Lung microvascular endothelial cell (primary cell): Measurements from ENCODE around the gene KRT82. TPM values are rescaled to one million over a fixed set of nuclear protein-coding genes. Genes with fewer than 3 reads are reported as not detected.

Experiments
- DNase-seq, 2 donors: peaks; one replicate each; pipeline versions ENCODE4 v3.0.0 to v3.0.0-alpha.2; 2010; ENCODE audit warnings: low read depth in 2 of 2
- total RNA-seq: library from RNA; depleted of rRNA; stranded (reverse); fragments of >200 nt; gene quantifications from 2 replicates; pipeline ENCODE4 v1.2.1, GENCODE V29; 2014

The KRT82 gene
- total RNA-seq, 1 donor from 2014 or later: not detected

DNA sequence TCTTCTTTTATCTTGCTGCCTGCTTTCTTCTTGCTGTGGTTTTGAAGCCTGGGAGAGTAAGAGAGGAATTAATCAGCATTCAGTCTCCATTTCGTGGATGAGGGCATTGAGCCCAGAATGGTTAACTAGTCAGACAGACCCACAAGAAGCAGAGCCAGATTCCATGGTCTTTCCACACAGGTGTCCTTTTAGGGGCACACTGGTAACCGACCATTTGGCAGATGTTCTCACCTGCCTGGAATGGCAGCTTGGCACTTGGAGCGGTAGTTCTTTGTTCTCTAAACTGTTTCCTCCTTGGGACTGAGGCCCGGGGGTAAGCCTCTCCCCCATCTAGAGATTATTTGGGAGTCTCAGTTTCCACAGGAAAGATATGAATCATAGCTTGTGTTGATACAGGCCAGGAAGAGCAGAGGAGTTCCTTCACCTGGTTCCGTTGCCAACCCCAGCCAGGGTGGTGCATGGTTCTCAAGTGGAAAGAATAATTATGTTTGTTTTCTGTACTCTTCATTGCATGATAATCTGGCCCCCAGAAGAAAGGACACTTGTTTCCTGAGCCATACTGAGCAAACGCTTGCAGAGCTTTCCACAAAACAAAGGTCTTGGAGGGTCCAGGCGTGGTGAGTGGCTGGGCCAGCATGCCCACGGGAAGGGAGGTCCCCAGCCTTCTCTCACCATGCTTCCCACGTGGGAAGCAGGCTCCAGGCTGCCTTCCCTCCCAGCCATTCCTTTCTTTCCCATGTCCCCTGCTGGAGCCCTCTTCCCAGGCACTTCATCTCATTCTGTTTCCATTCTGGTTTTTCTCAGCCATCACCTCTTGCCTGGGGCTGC is 30.1 kb upstream of the KRT82 start:
- peak in 1 of 2 donors; percentile 27 for DNase-seq

DNA sequence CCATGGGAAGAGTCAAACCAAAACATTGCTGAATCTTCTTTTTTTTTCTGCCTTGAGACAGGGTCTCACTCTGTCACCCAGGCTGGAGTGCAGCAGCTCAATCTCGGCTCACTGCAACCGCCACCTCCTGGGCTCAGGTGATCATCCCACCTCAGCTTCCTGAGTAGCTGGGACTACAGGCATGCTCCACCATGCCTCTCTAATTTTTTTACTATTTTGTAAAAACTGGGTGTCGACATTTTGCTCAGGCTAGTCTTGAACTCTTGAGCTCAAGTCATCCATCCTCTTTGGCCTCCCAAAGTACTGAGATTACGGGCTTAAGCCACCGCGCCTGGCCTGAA is 29.5 kb upstream of the KRT82 start:
- no peak for DNase-seq

DNA sequence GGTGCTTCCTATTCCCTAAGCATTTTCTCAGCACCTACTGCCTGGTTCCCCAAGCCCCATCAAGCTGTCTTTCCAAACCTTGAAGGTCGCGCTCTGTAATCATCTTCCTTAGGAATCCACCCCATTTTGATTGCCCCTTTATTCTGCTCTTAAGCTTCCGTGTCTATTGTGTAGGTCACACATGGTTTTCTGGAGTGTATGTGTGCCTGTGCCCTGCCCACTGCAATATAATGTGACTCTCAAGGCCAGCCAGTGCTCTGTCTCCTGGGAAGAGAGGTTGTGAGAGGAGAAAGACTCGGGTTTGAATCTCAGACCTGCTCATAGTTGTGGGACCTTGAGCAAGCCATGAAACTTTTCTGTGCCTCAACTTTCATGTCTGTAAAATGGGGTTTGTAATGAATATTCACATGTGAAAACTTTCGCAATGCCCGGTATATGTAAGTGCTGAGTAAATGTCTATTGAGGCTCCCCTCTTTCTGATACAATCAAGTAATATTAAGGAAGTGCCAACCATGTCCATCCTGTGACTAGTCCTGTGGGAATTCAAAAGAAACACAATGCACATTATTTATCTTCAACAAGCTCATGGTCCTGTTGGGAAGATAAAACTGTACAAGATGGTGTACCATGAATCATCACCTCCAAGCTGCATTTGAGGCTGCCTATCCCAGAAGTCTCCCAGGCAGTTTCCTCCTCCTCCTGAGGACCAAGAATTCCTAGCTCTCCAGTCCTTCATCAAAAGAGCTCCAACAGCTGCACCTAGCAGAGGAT is 28.8 kb upstream of the KRT82 start:
- no peak for DNase-seq

DNA sequence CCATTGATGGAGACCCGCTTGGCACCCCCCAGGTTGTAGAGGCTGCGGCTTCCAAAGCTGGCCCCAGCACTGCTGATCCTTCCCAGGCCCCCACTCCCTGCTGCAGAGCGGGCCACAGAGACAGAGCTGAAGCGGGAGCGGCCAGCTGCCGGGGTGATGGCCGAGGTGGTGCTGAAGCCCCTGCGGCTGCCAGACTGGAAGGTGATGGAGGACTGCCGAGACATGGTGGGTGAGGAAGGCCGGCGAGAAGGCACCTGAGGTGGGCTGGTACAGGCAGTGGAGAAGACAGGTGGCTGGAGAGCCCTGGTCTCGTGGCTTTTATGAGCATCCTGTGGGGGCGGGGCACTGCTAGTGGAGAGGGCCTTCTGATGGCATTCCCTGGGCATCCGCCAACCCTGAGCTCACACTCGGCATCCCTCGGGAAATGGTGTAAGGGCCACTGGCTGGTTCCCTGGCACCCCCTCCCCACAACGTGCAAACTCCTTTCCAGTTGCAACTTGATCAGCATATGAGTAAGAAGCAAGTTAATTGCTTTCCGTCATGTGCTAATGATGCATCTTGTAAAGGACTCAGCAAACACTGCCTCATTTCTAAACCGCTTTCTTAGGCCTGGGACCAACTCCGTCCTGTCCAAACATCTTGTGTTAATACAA is 28.1 kb upstream of the KRT82 start, which contains the start of gene KRT75:
KRT75 (minus strand) TSS at position 291 of the 653 bp plus-strand sequence; CDS start at position 224, 67 bp downstream.
- DNase-seq: no peak

DNA sequence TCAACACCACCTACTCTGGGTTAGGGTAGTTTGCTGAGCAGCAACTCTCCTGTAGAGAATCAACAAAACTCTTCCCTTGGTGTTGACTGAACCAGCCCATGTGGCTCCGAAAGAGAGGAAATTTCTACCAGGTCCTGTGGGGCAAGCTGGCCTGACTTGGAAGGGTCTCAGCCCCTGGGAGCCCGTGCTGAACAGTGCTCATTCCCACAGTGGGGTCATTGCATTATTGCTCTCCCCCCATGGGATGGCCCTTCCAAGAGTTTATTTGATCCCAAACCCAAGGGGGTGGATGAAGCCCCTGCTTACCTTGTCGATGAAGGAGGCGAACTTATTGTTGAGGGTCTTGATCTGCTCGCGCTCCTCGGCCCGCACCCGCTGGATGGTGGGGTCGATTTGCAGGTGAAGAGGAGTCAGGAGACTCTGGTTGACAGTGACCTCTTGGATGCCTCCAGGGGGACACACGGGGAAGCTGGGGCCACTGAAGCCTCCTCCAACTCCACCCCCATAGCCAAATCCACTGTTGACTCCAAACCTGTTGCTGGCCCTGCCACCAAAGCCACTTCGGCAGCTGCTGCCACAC is 27.5 kb upstream of the KRT82 start:
- no peak for DNase-seq

DNA sequence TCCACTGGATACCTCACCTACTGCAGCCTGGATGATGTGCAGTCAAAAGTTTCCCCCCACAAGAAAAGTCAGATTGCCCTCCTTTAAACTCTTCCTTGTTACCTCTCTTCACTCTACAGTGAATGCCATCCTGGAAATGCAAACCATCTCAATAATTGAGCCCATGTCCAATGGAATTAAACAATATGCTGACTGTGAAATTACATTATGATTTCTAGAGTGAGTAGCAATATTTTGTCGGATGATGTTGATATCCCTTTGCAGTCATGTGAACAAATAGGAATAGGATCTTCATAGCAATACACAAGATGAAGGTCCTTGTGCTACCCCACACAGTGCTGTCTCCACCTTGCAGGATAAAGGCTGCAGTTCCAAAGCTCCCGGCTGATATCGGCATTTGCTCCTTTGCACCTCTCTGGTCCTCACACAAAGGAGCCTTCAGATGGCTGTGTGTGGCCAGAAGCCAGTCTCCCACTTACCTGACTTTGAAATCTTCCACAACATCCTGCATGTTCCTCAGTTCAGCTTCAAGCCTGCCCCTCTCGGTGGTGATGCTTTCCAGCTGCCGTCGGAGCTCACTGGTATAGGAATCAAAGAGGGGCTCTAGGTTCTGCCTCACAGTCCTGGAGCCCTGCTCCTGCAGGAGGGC is 26.5 kb upstream of the KRT82 start:
- no peak for DNase-seq

DNA sequence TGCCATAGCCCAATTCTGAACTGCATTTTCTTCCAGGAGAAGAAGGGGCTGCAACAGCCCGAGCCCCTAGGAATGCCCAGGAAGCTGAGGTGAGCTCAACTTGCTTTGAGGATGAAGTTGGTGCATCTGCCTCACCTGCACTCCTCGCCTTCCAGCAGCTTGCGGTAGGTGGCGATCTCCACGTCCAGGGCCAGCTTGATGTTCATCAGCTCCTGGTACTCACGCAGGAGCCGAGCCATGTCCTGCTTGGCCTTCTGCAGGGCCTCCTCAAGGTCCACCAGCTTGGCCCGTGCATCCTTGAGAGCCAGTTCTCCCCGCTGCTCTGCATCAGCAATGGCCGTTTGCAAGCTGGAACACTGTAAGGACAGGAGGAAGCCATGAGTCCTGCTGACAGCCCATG is 22.0 kb upstream of the KRT82 start:
- DNase-seq: no peak

DNA sequence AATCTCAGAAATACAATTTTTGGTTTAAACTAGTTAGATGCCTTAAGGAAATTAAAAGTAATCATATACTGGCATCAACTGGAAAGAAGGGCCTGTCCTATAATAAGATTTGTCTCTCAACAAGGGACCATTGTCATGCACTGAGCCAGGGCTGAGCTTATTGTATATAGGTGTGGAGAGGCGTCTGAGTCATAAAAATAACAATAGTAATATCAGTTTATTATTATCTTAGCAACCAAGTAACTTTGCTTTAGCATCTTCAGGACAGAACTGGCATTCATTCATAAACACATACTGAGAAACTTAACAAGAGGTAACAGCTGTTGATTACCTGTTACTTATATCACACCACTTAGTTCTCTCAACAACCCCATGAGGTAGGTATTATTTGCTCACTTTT is 20.9 kb upstream of the KRT82 start:
- DNase-seq: no peak

DNA sequence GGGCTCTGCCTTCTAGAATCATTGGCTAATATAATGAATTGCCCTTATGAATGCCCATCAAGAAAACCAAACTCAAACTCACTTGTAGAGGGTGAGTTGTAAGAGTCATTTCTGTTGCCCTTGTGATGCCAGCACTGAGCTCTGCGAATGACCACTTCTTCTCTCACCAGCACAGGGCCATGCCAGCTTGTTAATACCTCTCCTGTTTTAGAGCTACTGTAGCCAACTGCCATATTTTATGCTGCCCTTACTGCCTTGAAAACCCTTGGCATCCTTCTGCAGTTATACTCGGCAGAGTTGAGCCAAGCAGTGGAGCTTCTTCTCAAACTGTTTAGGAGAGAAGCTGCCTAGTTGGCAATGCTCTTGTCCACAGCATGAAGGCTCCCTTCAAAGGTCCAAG is 19.9 kb upstream of the KRT82 start:
- no peak for DNase-seq

DNA sequence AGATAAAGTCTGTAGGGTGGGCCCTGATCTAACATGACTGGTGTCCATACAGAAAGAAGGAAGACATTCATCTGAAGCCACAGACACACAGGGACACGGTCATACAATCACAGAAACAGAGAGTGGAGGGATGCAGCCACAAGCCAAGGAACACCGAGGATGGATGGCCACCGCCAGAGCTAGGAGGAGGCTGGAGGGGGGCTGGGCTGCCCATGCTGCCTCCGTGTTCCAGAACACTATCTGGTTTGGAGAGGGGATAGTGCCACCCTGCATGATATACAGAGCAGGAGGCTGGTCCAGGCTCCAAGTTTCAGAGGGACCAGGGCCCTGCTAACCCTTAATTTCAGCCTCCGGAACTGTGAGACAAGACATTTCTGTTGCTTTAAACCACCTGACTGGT is 19.3 kb upstream of the KRT82 start:
- no peak for DNase-seq

DNA sequence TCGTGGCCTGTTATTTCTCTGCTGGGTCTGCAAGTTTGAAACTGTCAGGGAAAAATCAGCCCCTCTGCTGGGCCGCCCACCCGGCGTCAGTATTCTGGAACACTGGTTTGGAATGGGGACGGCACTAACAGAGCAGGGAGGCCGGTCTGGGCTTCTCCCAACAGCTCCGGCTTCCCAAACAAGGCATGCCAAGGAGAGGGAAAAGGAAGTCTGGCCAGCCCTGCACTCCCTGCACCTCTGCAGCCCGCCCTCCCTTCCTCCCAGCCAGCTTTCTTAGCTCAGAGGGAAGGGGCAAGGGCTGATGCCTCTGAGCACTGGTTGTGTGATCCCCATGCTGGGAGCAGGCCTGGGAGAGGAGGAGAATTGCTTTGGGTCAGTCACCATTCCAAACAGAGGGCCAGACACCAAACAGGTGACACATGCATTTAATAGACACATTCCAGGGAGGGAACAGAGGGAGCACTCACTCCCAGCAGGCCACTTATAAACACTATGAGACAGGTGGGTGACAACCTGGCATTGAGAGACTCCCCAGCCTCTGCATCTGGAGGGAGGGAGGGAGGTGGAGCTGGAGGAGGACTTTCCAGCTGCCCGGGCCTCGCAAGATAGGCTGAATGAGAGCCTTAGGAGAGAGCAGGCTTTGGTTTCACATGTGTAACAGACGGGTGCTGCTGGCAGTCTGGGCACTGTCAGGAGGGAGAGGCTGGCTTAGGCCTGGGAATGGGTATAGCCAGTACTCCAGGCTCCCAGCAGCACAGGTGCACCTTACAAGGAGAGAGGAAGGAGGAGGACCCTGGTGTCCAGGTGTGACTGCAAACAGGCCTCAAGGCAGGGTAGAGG is 17.7 kb upstream of the KRT82 start:
- DNase-seq: no peak

DNA sequence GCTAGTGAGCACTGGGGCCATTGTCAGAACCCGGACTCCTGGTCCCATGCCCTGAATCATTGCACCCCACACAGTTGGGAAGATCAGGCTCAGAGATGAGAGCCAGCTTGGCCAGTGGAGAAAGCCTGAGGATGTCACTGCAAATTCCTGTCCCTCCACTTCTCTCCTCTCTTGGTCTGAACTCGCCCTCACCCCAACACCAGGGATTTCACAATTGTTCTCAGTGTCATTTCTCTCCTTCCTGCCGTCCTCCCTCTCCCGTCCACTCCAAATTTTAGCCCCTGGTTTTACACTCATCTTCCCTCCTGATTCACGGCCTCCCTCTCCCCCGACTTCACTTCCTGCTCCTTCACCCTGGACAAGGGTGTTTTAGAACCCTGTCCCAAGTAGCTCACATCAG is 16.9 kb upstream of the KRT82 start:
- DNase-seq: no peak

DNA sequence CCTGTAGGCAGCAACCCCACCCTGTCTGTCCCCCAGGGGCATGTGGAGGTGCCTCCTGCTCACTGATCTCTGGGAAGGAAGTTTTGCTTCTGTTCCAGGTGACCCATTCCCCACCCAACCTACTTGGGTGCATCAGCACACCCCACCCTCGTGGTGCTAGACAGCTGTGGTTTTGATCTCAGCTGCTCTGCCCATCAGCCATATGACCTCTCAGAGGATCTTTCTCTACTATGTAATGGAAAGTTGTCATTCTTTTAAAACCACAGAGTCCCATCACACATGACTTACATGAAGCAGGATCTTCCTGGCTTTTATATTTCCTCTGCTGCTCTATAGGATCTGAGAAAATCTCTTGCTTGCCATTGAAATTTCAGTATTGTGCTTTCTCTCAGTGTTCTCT is 13.5 kb upstream of the KRT82 start:
- no peak for DNase-seq

DNA sequence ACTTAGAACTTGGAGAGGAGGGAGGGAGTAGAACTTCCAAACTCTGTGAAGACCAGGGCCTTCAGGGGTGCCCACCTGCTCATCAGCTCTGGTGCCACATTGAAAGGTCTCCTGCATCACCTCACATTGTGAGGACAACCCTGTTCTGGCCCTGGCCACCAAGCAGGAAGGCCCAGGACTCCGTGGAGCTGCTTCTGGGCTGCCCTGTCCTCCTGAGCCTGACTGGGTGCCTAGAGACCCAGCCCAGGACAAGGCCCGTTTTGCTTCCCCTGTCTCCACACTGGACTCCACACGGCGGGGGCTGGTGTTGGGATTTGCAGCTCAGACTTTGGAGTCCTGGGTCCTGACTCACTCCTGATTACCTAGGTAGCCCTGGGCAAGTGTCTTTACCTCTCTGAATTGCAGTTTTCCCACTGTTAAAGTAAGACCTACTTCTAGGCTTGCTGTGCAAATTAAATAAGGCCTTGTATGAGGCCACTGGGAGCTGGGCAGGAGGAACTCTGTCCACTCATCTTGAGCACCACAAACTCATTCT is 12.5 kb upstream of the KRT82 start:
- no peak for DNase-seq

DNA sequence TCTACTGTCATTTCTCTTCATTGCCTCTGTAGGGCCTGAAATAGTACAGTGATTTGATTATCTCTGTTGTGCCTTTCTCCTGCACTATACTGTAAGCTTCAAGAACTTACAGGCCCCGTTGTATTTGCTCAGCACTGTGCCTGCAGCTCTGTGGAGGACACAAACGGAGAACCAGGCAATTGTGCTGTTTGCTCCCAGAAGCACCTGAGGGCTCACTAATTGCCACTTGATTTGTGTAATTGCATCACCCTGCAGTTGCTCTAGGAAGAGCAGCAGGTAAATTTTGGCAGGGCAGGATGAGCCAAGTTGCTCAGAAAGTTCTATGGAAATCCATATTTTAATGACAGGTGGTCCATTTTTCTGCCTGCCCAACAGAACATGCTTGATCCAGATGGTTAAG is 11.6 kb upstream of the KRT82 start:
- no peak for DNase-seq

DNA sequence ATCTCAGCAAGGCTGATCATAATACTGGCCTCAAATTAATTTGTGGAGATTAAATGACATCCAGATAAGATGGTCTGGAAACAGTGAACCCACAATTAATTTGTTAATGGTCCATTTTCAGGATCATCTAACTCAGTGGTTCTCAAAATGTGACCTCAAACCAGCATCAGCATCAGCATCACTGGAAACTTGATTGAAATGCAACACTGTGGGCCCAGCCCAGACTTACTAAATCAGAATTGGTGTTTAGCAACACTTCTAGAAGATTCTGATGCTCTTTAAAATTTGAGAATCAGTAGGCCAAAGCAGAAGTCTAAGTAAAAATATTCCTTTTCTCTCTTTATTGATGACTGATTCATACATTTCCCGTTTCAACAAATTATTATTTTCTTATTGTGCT is 10.7 kb upstream of the KRT82 start:
- DNase-seq: no peak

DNA sequence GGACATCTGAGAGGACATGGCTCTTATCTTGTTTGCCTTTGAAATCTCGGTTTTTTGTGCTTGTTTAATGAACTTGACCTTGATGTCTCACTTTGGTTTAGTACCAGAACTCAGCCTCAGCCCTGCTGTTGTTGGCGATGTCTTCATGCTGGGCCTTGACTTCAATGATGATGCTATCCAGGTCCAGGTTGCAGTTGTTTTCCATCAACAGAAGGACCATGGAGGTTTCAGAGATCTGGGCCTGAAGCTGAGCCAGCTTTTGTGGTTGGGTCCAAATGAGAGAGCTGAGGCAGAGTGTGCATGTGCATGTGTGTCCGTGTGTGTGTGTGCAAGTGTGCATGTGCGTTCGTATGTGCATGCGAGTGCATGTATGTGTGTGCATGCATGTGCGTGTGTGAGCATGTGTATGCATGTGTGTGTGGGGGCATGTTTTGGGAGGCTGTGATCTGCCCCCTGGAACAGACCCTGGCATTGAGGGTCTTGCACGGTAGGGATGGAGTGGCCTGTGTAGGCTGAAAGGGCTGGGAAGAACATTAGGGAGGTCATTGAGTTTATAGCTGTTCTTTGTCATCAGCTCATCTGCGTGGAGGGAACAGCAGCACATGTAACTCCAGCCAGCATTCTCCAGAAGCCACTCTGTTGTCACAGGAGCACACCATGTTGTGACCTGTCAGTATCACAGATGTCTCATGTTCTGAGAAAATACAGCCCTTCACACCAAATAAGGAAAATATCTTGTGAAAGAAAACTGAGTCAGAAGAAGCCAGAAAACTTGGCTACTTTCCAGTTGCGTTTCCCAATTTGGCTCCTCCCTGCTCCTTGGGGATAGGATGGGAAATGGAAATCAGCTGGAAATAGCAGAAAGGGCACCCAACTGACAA is 10.0 kb upstream of the KRT82 start:
- DNase-seq: peak in 1 of 2 donors; percentile 40

DNA sequence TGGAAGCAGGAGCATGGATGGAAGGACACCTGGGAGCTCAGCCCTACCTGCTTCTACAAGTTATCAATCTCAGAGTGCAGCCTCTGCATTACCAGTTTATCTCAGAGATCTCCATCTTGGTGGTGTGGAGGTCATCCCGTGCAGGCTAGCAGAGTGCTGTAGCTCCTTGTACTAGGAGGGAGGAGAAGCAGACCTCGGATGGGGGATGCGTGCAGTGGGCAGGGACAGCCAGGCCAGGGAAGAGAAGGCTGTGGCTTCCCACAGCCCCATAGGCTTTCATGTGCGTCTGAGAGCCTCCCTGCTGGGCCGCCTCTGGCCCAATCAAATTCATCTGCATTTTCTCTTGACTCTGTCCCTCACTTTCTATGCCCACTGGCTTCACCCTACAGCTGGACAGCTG is 8.8 kb upstream of the KRT82 start:
- no peak for DNase-seq

DNA sequence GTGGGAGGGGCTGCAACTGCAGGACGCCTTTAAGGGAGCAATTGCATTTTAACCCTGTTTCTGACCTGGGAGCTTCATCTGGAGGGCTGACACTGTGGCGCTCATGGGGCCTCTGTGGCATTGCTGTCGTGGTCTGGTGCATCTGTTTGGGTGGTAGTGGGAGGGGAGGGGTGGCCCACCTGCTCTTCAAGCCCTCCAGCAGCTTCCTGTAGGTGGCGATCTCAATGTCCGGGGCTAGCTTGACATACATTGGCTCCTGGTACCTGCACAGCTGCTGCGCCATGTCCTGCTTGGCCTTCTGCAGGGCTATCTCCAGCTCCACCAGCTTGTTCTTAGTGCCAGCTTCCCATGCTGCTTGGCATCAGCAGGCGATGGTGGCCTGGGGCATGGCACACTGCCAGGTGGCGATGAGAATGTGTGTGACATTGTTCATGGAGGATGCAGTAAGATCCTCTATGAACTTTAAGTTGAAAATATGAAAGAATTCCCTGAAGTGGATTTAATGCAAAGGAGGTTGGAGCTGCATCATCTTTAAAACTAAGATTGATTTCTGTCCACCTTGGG is 7.7 kb upstream of the KRT82 start:
- DNase-seq: no peak
